ENCODE data around the gene SLC15A1.

The SLC15A1 gene

DNA sequence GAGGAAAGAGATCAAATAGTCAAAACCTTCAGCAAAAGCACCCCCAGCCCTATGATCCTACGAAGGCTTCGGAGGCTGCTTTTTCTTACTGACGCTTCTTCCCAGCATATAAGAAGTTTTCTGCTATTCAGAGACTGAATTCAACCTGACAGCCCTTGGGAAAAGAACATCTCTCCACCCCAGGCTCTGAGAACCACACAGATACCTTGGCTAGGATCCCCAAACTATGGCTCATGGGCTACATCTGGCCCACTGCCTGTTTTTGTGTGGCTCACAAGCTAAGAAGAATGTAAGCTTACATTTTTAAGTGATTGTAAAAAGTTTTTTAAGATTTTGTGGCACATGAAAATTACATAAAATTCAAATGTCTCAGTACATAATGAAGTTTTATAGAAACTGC lies 3.0 kb downstream of the SLC15A1 start:
- DNase-seq: no peak

GRCh38 chr13:98746968-98747367 lies 5.5 kb downstream of the SLC15A1 start:
- no peak for DNase-seq

DNA sequence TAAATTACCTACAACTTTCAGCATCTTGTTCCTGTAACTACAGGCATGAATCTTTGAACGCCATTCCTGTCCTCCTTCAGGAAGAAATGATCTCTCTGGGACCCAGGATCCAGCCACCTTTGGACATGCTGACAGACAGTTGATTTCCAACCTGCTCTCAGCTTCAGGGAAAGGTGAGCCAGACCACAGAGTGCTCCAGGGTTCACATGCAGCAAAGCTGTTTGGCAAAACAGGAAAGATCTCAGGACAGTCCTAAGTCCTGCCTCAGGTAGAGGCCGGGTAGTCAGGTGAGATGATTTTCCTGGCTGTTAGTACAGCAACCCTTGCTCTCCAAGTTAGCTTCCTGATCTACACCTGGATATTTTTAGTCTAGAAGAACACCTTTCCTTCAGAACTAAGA lies 9.1 kb downstream of the SLC15A1 start:
- no peak for DNase-seq

DNA sequence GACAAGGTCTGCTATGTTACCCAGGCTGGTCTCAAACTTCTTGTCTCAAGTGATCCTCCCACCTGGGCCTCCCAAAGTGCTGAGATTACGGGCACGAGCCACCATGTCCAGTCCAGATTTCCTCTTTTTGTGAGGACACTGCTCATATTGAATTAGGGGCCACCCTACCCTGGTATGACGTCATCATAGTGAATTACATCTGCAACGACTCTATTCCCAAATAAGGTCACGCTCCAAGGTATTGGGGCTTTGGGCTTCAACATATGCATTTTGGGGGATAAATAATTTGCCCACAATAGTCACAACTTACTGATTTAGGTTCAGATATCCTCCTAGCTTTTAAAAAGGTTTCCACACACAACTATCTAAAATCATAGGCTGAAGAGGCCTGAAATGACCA lies 9.5 kb downstream of the SLC15A1 start:
- DNase-seq: no peak

GRCh38 chr13:98741741-98742435 lies 10.6 kb downstream of the SLC15A1 start:
- no peak for DNase-seq

- no peak for DNase-seq
These were observed 12.3 kb downstream of the SLC15A1 start for GRCh38 chr13:98740131-98740530.

DNA sequence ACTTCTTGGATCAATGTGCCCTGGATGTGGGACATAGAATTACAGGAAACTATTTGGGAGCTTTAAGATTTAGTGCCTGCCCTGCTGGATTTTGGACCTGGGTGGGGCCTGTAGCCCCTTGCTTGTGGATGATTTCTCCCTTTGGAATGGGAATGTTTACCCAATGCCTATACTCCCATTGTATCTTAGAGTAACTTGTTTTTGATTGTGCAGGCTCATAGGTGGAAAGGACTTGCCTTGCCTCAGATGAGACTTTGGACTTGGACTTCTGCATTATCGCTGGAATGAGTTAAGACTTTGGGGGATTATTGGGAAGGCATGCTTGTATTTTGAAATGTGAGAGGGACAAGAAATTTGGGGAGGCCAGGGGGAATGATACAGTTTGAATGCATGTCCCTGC lies 13.5 kb downstream of the SLC15A1 start:
- DNase-seq: no peak

DNA sequence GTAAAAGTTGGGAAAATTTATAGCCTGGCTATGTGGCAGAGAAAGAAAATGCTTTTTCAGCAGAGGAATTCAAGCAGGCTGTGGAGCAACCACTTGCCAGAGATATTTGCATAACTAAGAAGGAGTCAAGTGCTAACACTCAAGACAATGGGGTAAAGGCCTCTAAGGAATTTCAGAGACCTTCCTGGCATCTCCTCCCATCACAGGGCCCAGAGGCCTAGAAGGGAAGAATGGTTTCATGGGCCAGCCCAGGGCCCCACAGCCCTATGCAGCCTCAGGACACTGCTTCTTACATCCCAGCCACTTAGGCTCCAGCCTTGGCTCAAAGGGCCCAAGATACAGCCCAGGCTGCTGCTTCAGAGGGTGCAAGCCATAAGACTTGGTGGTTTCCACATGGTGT lies 14.3 kb downstream of the SLC15A1 start:
- no peak for DNase-seq

GRCh38 chr13:98731925-98732324 lies 20.5 kb downstream of the SLC15A1 start:
- DNase-seq: no peak

- no peak for DNase-seq
These were observed 21.4 kb downstream of the SLC15A1 start for GRCh38 chr13:98731038-98731437.

DNA sequence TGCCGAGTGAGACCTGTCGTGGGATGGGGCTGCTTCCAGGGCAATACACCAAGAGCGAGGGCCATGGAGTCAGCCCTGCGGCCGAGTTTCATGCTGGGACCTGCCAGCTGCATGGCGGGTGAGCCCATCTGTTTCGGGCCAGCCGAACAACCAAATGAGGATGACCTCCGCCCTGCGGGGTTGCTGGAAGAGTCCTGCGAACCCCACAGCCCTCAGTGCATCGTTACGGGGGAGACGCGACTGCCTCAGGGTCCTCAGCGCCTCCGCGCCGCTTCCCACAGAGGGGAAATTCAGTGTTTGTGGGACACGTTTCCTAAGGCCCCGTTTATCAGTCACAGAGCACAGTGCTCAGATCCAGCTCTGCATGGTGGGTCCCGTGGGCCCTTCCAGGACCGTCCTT lies 22.0 kb downstream of the SLC15A1 start:
- DNase-seq: no peak

- DNase-seq: no peak
These were observed 22.8 kb downstream of the SLC15A1 start for GRCh38 chr13:98729658-98730057.

GRCh38 chr13:98722958-98723357 lies 29.5 kb downstream of the SLC15A1 start:
- DNase-seq: no peak

DNA sequence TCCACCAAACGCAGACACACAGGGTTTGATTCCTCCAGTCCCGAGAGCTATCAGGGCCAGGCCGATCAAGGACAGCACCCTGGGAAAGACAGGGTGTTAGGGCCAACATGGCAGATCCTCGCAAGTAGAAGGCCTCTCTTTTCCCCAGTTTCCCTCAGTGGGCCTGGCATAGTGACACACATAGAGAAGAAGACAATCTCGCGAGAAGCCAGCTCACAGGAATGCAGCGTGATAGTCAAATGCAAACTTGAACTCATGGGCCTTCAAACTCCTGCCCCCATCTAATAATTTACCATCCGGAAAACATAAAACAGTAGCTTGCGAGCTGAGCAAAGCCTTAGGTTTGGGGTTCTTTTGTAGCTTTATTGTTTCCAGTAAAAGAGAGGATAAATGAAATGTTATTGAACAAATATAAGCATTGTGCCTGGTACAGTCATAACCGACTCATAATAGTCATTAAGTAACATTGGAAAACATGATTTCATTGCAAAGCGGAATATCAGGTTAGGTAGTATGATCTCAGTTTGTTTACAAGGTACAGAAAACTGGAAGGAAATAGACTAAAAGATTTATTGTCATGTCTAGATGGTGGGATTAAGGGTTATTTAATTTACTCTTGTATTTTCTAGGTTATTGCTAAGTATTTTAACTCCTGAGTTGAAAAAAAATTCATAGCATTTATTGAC lies 30.5 kb downstream of the SLC15A1 start:
- no peak for DNase-seq

DNA sequence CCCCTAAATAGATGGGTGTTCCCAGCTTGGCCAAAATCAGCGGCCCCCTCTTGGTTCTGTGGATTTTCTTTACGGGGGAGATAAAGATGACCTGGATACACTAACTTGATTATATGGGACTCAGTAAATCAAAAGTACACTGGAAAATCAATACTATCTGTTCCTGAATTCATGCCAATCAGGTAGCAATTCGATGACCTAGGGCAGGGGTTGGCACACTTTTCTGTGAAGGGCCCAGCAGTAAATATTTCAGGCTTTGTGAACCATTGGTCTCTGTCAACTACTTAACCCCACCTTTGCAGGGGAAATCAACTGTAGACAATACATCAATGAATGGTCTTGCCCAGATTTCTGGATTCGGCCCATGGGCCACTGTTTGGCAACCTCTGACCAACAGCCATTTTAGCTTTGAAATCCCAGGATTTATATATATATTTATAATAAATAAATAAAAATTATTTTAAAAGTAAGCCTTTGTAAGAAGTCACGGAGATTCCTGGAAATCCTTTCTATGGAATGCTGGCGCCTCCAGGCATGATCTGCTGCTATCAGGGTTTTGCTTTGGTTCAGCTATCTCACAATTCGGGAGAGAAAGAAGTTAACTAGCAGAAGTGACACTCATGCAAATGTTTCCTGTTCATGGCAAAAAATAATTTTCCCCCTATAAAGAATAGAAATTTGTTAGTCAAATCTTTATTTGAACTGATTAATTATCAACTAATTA lies 32.8 kb downstream of the SLC15A1 start:
- no peak for DNase-seq

- DNase-seq: no peak
These were observed 34.6 kb downstream of the SLC15A1 start for GRCh38 chr13:98717891-98718290.

GRCh38 chr13:98717256-98717655 lies 35.2 kb downstream of the SLC15A1 start:
- no peak for DNase-seq

GRCh38 chr13:98710521-98710920 lies 42.0 kb downstream of the SLC15A1 start:
- no peak for DNase-seq

- no peak for DNase-seq
These were observed 45.0 kb downstream of the SLC15A1 start for GRCh38 chr13:98707281-98707999.

DNA sequence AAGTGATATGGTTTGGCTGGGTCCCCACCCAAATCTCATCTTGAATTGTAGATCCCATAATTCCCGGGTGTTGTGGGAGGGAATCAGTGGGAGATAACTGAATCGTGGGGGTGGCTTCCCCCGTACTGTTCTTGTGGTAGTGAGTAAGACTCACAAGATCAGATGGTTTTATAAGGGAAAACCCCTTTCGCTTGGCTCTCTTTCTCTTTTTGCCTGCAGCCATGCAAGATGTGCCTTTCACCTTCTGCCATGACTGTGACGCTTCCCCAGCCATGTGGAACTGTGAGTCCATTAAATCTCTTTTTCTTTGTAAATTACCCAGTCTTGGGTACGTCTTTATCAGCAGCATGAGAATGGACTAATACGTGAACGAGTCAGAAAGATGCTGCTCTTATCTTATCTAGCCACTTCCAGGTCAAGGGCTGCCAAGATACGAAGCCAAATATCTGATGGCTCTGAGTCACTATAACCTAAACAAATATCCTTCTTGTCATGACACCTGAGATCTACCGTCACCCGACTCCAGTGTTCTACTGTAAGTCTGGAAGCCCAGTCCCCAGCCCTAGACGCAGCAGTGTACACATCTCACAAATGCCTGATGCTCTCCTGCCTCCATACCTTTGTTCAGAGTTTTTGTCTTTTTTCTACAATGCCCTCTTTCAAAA lies 45.9 kb downstream of the SLC15A1 start:
- no peak for DNase-seq

DNA sequence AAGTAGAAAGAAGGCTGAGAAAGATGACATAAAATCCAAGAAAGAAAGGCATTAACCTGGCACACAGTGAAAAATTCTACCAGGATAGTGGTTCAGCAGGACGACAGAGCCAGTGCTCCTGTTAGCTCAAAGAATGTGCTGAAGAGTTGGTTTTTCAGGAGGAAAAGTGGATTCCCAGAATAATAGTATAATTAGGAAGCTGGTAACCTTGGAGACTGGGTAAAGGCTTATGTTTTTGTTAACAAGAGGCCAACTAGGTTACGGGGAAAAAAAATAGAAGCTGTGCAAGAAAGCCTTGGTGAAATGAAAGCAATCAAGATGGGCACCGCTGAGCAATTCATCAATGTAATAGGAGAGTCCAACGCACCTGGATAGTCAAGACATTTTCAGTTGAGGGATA lies 54.7 kb downstream of the SLC15A1 start:
- no peak for DNase-seq

DNA sequence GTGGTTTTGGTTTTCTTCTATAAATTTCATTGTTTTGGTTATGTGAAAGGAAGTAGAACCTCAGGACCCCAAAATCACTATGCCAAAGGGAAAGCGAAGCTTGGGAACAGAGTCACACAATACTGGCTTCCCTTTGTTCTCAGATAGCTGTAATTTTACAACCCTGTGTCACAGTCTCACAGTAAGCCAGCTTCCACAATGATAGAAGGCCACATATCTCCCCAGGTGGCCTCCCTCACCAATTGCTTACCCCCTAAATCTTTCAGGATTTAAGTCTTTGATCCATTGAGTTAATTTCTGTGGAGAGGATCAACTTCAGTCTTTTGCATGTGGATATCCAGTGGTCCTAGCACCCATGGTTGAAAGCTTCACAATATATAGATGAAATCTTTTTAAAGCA lies 58.7 kb downstream of the SLC15A1 start:
- no peak for DNase-seq

DNA sequence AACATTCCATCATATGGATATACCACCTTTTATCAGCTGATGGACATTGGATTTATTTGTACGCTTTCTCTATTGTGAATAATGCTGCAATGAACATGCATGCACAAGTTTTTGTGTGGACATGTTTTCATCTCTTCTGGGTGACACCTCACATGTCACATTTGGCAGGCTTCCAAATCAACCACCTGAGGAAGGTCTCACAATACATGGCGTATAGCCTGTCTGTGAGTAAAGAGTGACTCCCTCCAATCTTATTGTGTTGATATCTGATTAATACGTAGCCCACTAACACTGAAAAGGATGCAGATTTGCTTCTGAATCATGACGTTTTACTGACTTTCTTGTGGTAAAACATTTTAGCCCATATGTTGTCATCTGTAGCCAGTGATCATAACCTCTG lies 61.1 kb downstream of the SLC15A1 start:
- no peak for DNase-seq
